Epithelial cell of esophagus (primary cell): Measurements from ENCODE around the gene POLD4.

Experiments used
- DNase-seq: peaks from one replicate; pipeline ENCODE4 v3.0.0; 2010; ENCODE audit warnings: low read depth
- H3K4me3 ChIP-seq: 2 replicates; pipeline ENCODE4 v1.5.1; 2011; ENCODE audit warnings: mild to moderate bottlenecking, low read length, control low read depth
- CTCF ChIP-seq: IDR thresholded peaks from 2 replicates; pipeline ENCODE4 v1.5.1; 2011; ENCODE audit warnings: low read depth, mild to moderate bottlenecking, low read length, control low read depth, inconsistent platforms; ENCODE audit not compliant: insufficient read depth; ENCODE audit errors: missing control alignments

Gene POLD4

GRCh38 chr11:67354075-67355022 is 1.0 kb upstream of the POLD4 start:
- TF ChIP-seq CTCF: peak; percentile 5
- DNase-seq: peak; percentile 87
- peak overlapping the region; percentile 81 for H3K4me3 ChIP-seq

- DNase-seq: no peak
- peak overlapping the region; percentile 81 for H3K4me3 ChIP-seq
- no peak for TF ChIP-seq CTCF
These were observed 615 bp downstream of the POLD4 start for GRCh38 chr11:67352546-67353316.

- peak; percentile 90 for DNase-seq
- H3K4me3 ChIP-seq: no peak overlapping the region
These were observed 1.9 kb downstream of the POLD4 start for GRCh38 chr11:67351275-67352005.

GRCh38 chr11:67349928-67350465 is 3.3 kb downstream of the POLD4 start:
- DNase-seq: no peak
- H3K4me3 ChIP-seq: no peak overlapping the region
- no peak for TF ChIP-seq CTCF

More at GRCh38 chr11:67351275-67352005, 1.9 kb downstream of the POLD4 start:
- TF ChIP-seq CTCF: peak; percentile 96

- TF ChIP-seq CTCF: no peak
- no peak overlapping the region for H3K4me3 ChIP-seq
- DNase-seq: no peak
These were observed 3.9 kb downstream of the POLD4 start for GRCh38 chr11:67349457-67349856.

- no peak for TF ChIP-seq CTCF
- H3K4me3 ChIP-seq: no peak overlapping the region
- no peak for DNase-seq
These were observed 4.3 kb downstream of the POLD4 start for GRCh38 chr11:67349036-67349435.
